ENCODE data around the gene CAMSAP2.
"Not testable (repeated sequence)": the region's sequence is repeated elsewhere in the genome, so short reads cannot be mapped to it uniquely, and the experiment has no call there.

Gene CAMSAP2

DNA sequence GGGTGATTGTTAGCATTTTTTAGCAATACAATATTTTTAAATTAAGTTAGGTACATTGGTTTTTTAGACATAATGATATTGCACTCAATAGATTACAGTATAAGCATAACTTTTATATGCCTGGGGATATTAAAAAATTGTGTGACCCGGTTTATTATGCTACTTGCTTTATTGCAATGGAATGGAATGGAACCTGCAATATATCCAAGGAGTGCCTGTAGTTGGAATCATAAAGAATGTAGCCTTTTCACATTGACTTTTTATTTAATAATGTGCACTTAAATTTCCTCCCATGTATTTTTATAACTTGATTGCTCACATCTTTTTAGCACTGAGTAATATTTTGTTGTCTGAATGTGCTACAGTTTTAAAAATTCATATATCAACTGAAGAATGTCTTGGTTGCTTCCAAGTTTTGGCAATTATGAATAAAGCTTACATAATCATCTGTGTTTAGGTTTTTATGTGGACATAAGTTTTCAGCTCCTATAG is 49.2 kb downstream of the CAMSAP2 start:
- no peak overlapping the region for H3K4me3 ChIP-seq (ENCODE audit: control insufficient read depth, low read depth, low read length)
- DNase-seq (ENCODE audit: low read depth) = no peak
- TF ChIP-seq, protein P1, sequence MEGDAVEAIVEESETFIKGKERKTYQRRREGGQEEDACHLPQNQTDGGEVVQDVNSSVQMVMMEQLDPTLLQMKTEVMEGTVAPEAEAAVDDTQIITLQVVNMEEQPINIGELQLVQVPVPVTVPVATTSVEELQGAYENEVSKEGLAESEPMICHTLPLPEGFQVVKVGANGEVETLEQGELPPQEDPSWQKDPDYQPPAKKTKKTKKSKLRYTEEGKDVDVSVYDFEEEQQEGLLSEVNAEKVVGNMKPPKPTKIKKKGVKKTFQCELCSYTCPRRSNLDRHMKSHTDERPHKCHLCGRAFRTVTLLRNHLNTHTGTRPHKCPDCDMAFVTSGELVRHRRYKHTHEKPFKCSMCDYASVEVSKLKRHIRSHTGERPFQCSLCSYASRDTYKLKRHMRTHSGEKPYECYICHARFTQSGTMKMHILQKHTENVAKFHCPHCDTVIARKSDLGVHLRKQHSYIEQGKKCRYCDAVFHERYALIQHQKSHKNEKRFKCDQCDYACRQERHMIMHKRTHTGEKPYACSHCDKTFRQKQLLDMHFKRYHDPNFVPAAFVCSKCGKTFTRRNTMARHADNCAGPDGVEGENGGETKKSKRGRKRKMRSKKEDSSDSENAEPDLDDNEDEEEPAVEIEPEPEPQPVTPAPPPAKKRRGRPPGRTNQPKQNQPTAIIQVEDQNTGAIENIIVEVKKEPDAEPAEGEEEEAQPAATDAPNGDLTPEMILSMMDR (IDR thresholded peaks at IDR 0.05; ENCODE audit: control insufficient read depth, insufficient read depth, low read depth, low read length, missing control alignments) = no peak

DNA sequence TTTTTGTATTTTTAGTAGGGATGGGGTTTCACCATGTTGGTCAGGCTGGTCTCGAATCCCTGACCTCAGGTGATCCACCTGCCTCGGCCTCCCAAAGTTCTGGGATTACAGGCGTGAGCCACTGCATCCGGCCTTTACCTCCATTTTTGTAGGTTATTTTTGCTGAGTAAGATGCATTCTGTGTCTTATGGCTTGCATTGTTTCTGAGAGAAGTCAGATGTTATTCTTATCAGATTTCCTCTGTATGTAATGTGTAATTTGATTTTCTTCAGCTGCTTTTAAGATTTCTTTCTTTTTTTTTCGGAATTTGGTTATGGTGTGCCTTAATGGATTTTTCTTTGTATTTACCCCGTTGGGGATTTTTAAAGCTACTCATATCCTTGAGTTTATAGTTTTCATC is 52.3 kb downstream of the CAMSAP2 start:
- not testable (repeated sequence) for DNase-seq (ENCODE audit: low read depth); H3K4me3 ChIP-seq (ENCODE audit: control insufficient read depth, low read depth, low read length)

DNA sequence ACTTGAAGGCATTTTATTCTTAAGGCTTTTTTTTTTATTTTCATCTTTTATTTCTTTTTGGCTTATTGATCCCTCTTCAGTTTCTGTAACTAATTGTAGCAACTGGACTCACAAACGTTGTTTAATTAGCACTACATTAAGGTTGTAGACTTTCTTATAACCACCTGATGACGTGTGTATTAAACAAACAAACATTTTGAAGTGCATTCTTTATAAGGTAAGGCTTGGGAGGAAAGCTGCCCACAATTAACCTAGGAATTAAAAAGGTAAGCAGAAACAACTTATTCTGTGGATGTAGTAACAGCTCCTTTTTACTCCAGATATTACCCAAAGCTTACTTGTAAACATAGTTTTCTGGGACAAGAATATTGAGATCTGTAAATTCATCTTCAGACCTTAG is 55.0 kb downstream of the CAMSAP2 start:
- no peak for DNase-seq (ENCODE audit: low read depth)
- no peak overlapping the region for H3K4me3 ChIP-seq (ENCODE audit: control insufficient read depth, low read depth, low read length)
- TF ChIP-seq, protein P1 (IDR thresholded peaks at IDR 0.05; ENCODE audit: control insufficient read depth, insufficient read depth, low read depth, low read length, missing control alignments) = no peak

DNA sequence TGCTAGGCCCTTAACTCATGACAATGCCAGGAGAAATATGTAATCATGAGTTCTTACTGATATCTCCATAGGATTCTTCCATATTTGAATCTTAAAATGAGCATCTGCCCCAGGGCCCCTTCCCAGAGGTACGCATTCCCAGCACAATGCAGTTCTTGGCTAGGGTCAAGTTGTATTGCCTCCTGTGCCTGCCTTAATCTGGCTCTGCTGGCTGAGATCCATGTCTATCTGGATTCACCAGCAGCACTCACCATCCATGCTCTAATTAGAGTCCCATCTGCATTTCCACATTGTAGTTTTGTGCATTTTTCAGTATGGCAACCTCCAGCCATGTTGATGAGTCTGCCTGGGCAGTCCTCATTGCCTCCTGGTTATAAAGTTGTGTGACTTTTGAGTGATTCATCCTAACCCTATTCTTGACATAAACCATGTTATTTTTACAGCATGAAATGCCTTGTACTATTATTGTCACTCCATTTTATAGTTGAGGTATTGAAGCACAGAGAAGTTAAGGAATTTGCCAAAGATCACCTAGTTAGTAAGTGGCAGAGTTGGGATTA is 55.9 kb downstream of the CAMSAP2 start:
- H3K4me3 ChIP-seq (ENCODE audit: control insufficient read depth, low read depth, low read length) = no peak overlapping the region
- TF ChIP-seq, protein P1 (IDR thresholded peaks at IDR 0.05; ENCODE audit: control insufficient read depth, insufficient read depth, low read depth, low read length, missing control alignments) = no peak
- DNase-seq (ENCODE audit: low read depth) = no peak

DNA sequence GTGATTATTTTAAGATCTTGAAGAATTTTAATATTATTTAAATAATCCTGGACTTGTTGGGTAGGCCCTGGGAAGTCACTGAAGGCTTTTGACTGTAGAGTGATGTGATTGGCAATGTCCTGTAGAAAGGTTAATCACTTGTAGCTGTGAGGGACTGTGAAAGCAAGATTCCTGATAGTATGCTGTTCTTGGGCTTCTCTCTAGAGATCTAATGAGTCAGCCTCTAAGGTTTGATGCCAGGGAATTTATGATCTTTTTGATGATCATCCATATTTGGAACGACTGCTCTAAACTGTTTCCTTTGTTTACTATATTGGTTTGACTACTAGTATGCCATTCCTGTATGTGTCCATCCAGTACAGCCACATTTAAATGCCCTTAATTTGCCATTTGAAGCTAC is 56.5 kb downstream of the CAMSAP2 start:
- no peak for DNase-seq (ENCODE audit: low read depth)
- H3K4me3 ChIP-seq (ENCODE audit: control insufficient read depth, low read depth, low read length) = no peak overlapping the region
- TF ChIP-seq, protein P1 (IDR thresholded peaks at IDR 0.05; ENCODE audit: control insufficient read depth, insufficient read depth, low read depth, low read length, missing control alignments) = no peak

DNA sequence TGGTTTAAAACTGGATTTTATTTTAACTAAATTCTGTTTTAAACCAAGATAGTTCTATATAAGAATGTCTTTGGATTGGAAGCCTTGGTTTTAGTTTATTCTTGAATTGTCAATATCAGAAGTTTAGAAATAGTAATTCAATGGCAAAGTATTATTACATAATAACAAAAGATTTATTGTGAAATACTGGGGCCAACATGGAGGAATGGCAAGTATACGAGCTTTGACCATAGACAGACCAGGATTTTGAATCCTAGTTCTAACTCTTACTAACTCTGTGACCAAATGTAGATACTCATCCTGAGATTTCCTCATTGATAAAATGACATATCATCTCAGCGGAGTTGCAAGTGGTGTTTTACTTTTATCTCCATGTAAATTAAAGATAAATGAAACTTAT is 63.3 kb downstream of the CAMSAP2 start:
- TF ChIP-seq, protein P1 (IDR thresholded peaks at IDR 0.05; ENCODE audit: control insufficient read depth, insufficient read depth, low read depth, low read length, missing control alignments) = no peak
- H3K4me3 ChIP-seq (ENCODE audit: control insufficient read depth, low read depth, low read length) = no peak overlapping the region
- no peak for DNase-seq (ENCODE audit: low read depth)

DNA sequence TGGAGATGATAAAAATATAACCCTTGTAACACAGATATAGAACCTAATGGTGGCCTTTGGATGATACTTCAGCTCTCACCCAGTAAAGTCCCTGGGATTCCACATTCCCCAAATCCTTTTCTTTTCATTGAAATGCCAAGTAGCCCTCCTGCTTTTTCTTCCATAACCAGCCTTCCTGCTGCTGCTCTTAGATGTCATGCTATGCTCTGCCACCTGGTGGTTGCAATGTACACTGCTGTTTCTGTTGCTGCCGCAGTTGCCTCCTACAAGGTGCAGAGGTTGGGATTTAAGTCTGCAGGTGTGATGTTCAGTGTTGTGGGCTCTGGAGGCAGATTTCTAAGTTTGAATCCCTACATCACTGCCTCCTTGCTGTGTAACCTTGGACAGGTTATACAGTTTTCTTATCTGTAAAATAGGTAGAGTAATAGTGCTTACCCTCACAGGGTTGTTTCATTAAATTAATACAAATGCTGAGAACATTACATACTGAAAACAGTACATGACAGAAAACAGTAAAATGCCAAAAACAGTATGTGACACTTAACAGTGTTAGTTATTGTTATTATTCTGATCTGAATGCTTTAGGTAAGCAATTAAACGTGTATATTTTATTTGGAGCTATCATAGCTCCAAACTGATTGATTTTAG is 64.3 kb downstream of the CAMSAP2 start:
- TF ChIP-seq, protein P1 (IDR thresholded peaks at IDR 0.05; ENCODE audit: control insufficient read depth, insufficient read depth, low read depth, low read length, missing control alignments) = peak; percentile 92
- no peak overlapping the region for H3K4me3 ChIP-seq (ENCODE audit: control insufficient read depth, low read depth, low read length)
- DNase-seq (ENCODE audit: low read depth) = peak; percentile 44

All from AG09309 (cell line).